ENCODE data around the gene SPEN.

Gene SPEN

DNA sequence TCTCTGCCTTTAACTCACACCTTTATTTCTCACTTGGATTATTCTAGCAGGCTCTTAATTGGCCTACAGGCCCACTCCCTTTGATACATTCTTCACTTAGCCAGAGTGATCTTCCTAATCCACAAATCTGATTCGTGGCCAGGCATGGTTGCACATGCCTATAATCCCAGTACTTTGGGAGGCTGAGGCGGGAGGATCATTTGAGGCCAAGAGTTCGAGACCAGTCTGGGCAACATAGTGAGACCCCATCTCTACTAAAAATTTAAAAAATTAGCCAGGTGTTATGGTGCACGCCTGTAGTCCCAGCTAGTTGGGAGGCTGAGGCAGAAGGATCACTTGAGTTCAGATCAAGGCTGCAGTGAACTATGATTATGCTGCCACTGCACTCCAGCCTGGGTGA lies 126.3 kb downstream of the SPEN start:
- no peaks in the 10 kb centered on the region for H3K79me2 ChIP-seq (ENCODE audit: insufficient read depth, low read length)
- H3K36me3 ChIP-seq (ENCODE audit: insufficient read depth, low read length): peaks cover 32% of the 10 kb centered on the region
- no peak overlapping the region for H3K27ac ChIP-seq (ENCODE audit: low read depth, low read length, poor library complexity, severe bottlenecking)
- no peaks in the 10 kb centered on the region for H4K20me1 ChIP-seq (ENCODE audit: insufficient read depth, low read length)
- H3K9ac ChIP-seq (ENCODE audit: low read length): no peak overlapping the region
- no peaks in the 10 kb centered on the region for H3K9me2 ChIP-seq (ENCODE audit: low read depth, low read length)
- no peaks in the 10 kb centered on the region for H3K9me3 ChIP-seq (ENCODE audit: low read length)
- H3K4me2 ChIP-seq (ENCODE audit: low read length): no peak overlapping the region; the same call in 1 of the 2 replicates
- H3K4me3 ChIP-seq (ENCODE audit: low read depth, low read length, poor library complexity, severe bottlenecking): no peak overlapping the region
- H3K4me1 ChIP-seq (ENCODE audit: insufficient read depth, low read length, severe bottlenecking): peaks cover 23% of the 10 kb centered on the region
- H2AFZ ChIP-seq (ENCODE audit: low read length): no peak overlapping the region
- no peaks in the 10 kb centered on the region for H3K27me3 ChIP-seq (ENCODE audit: insufficient read depth, low read length)
- TF ChIP-seq CTCF (IDR thresholded peaks at IDR 0.05; ENCODE audit: low read length) (no peak), EZH2 (IDR thresholded peaks at IDR 0.05; ENCODE audit: borderline replicate concordance, low read length) (no peak)
- H3F3A ChIP-seq (ENCODE audit: insufficient read depth, low read length): no peaks in the 10 kb centered on the region

DNA sequence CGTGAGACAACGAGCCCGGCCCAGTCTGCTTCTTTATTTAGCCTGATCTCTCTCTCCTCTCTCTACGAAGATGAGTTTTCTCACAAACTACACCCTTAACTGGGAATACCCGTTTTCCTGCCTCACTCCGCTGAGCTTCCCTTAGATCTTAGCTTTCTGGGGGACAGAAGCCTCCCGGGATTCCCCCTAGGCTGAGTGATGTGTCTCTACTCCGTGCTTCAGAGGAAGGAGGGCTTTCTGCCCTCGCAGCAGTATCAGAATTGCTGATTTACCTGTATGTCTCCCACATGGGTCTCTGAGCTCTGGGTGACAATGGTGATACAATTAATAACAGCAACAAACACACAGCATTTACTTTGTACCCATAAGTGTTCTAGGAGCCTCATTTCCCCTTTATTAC lies 127.3 kb downstream of the SPEN start:
- peak overlapping the region; percentile 73 for H3K4me2 ChIP-seq (ENCODE audit: low read length)
- H3K4me1 ChIP-seq (ENCODE audit: insufficient read depth, low read length, severe bottlenecking): peaks cover 23% of the 10 kb centered on the region
- H3K79me2 ChIP-seq (ENCODE audit: insufficient read depth, low read length): no peaks in the 10 kb centered on the region
- no peak overlapping the region for H2AFZ ChIP-seq (ENCODE audit: low read length)
- H3K36me3 ChIP-seq (ENCODE audit: insufficient read depth, low read length): peaks cover 23% of the 10 kb centered on the region
- H3K27me3 ChIP-seq (ENCODE audit: insufficient read depth, low read length): no peaks in the 10 kb centered on the region
- no peaks in the 10 kb centered on the region; the same call in 1 of the 2 replicates for H3K9me3 ChIP-seq (ENCODE audit: low read length)
- H3F3A ChIP-seq (ENCODE audit: insufficient read depth, low read length): no peaks in the 10 kb centered on the region
- H3K4me3 ChIP-seq (ENCODE audit: low read depth, low read length, poor library complexity, severe bottlenecking): peak overlapping the region; percentile 76
- H3K27ac ChIP-seq (ENCODE audit: low read depth, low read length, poor library complexity, severe bottlenecking): peak overlapping the region; percentile 61
- no peaks in the 10 kb centered on the region for H4K20me1 ChIP-seq (ENCODE audit: insufficient read depth, low read length)
- peak overlapping the region; percentile 57 for H3K9ac ChIP-seq (ENCODE audit: low read length)
- TF ChIP-seq CTCF (IDR thresholded peaks at IDR 0.05; ENCODE audit: low read length): no peak
- no peak for TF ChIP-seq EZH2 (IDR thresholded peaks at IDR 0.05; ENCODE audit: borderline replicate concordance, low read length)
- no peaks in the 10 kb centered on the region for H3K9me2 ChIP-seq (ENCODE audit: low read depth, low read length)

DNA sequence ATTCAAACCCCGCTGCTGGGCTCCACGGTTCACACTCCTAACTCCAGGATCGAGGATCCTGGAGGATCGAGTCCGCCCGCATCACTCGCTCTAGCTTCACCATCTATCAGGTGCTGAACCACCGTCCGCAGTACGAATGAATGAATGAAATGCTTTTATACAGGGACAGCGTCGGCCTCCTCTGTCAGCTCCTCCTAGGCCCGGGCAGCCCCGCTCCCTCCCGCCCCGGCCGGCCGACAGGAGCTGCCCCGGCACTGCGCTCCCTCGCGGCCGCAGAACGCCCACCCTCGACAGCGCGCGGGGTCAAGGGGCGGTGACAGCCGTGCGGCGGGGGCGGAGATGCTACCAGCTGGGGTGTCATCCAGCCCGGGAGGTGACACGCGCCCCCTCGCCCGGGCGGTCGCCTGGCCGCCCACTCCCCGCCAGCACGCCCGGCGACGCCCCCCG lies 127.9 kb downstream of the SPEN start:
- Histone ChIP-seq H3K79me2 (ENCODE audit: insufficient read depth, low read length) (no peaks in the 10 kb centered on the region), H3K27me3 (ENCODE audit: insufficient read depth, low read length) (no peaks in the 10 kb centered on the region), H3K27ac (ENCODE audit: low read depth, low read length, poor library complexity, severe bottlenecking) (peak overlapping the region; percentile 61), H3K9me3 (ENCODE audit: low read length) (no peaks in the 10 kb centered on the region; the same call in 1 of the 2 replicates), H3K4me2 (ENCODE audit: low read length) (peak overlapping the region; percentile 73), H3K36me3 (ENCODE audit: insufficient read depth, low read length) (peaks cover 18% of the 10 kb centered on the region), H3F3A (ENCODE audit: insufficient read depth, low read length) (no peaks in the 10 kb centered on the region), H3K4me3 (ENCODE audit: low read depth, low read length, poor library complexity, severe bottlenecking) (peak overlapping the region; percentile 76), H3K4me1 (ENCODE audit: insufficient read depth, low read length, severe bottlenecking) (peaks cover 23% of the 10 kb centered on the region), H3K9me2 (ENCODE audit: low read depth, low read length) (no peaks in the 10 kb centered on the region), H4K20me1 (ENCODE audit: insufficient read depth, low read length) (no peaks in the 10 kb centered on the region), H3K9ac (ENCODE audit: low read length) (peak overlapping the region; percentile 57), H2AFZ (ENCODE audit: low read length) (no peak overlapping the region)
- TF ChIP-seq CTCF (IDR thresholded peaks at IDR 0.05; ENCODE audit: low read length) (peak; percentile 42), EZH2 (IDR thresholded peaks at IDR 0.05; ENCODE audit: borderline replicate concordance, low read length) (no peak)
